H1 (cell line): Measurements from ENCODE around the gene TUBGCP6. TPM values are rescaled to one million over a fixed set of nuclear protein-coding genes. Genes with fewer than 3 reads are reported as not detected.

Source experiments
- CTCF ChIA-PET: fragments of 300-600 bp; sonication (Branson Sonifier 250); formaldehyde crosslinking; loops from one replicate; lab custom pipeline; 2021; ENCODE audit not compliant: partially characterized antibody; lab: Charles Lee
- POLR2A ChIA-PET: fragments of 300-600 bp; sonication (Branson Sonifier 250); formaldehyde crosslinking; loops from one replicate; lab custom pipeline; 2021; ENCODE audit warnings: inconsistent platforms; ENCODE audit not compliant: partially characterized antibody; lab: Charles Lee
- DNase-seq, 2 experiments: peaks; one replicate each; pipeline versions ENCODE4 v3.0.0 to v3.0.0-alpha.2; 2010 to 2022; ENCODE audit warnings: low spot score in 2 of 2, low read depth in 1 of 2, mixed read lengths in 1 of 2
- FAIRE-seq: peaks from 2 replicates; lab custom pipeline; 2011; peaks lifted over from hg19 to GRCh38; lab: Jason Lieb, UNC
- H2AFZ ChIP-seq: 2 replicates; pipeline ENCODE4 v1.8.1; 2012; ENCODE audit warnings: low read length, inconsistent platforms
- H2AK5ac ChIP-seq: 2 replicates; pipeline ENCODE4 v1.6.1; 2013; ENCODE audit warnings: low read depth, low read length
- H2BK120ac ChIP-seq: replicated peaks from 2 replicates; pipeline ENCODE3; 2013; ENCODE audit warnings: low read depth, low read length, inconsistent platforms
- H2BK12ac ChIP-seq: 2 replicates; pipeline ENCODE4 v1.6.1; 2013; ENCODE audit warnings: low read depth, low read length
- H2BK15ac ChIP-seq: 2 replicates; pipeline ENCODE4 v1.6.1; 2013; ENCODE audit warnings: low read length
- H2BK20ac ChIP-seq: 2 replicates; pipeline ENCODE4 v1.6.1; 2013; ENCODE audit warnings: low read length
- H2BK5ac ChIP-seq: 2 replicates; pipeline ENCODE4 v1.6.1; 2013; ENCODE audit warnings: low read depth, low read length
- H3K14ac ChIP-seq: 2 replicates; pipeline ENCODE4 v1.6.1; 2013; ENCODE audit warnings: inconsistent platforms; ENCODE audit not compliant: insufficient read length
- H3K18ac ChIP-seq: 2 replicates; pipeline ENCODE4 v1.6.1; 2013; ENCODE audit warnings: low read length; ENCODE audit errors: extremely low read depth
- H3K23ac ChIP-seq: 2 replicates; pipeline ENCODE4 v1.6.1; 2013; ENCODE audit warnings: inconsistent platforms; ENCODE audit not compliant: insufficient read length
- H3K23me2 ChIP-seq: 2 replicates; pipeline ENCODE4 v1.6.1; 2013; ENCODE audit warnings: low read depth, low read length
- H3K27ac ChIP-seq: 2 replicates; pipeline ENCODE4 v1.6.1; 2011; ENCODE audit warnings: low read depth, low read length, inconsistent platforms
- H3K27me3 ChIP-seq, 4 experiments: replicated peaks in 1 of 4; 1 replicate in 1 of 4; 2 replicates in 3 of 4; pipeline versions ENCODE4 v1.6.1 to v1.8.1; 2011 to 2013; ENCODE audit warnings: low read length in 3 of 4, mild to moderate bottlenecking in 3 of 4, inconsistent platforms in 2 of 4, mixed read lengths in 2 of 4, moderate library complexity in 1 of 4; ENCODE audit not compliant: control insufficient read depth in 3 of 4, insufficient read depth in 3 of 4; ENCODE audit errors: extremely low read depth in 1 of 4
- H3K36me3 ChIP-seq, 4 experiments: 2 replicates each; pipeline versions ENCODE4 v1.6.1 to v1.8.1; 2011 to 2013; ENCODE audit warnings: mild to moderate bottlenecking in 4 of 4, low read length in 3 of 4, moderate library complexity in 2 of 4, control low read depth in 1 of 4, inconsistent platforms in 1 of 4; ENCODE audit not compliant: insufficient read depth in 4 of 4, control insufficient read depth in 2 of 4
- H3K4ac ChIP-seq: replicated peaks from 2 replicates; pipeline ENCODE3; 2013; ENCODE audit warnings: low read length, low read depth, mixed read lengths, inconsistent platforms; ENCODE audit not compliant: insufficient read length
- H3K4me1 ChIP-seq, 4 experiments: replicated peaks in 1 of 4; 1 replicate in 1 of 4; 2 replicates in 3 of 4; pipeline versions ENCODE4 v1.6.1 to v1.8.1; 2011 to 2013; ENCODE audit warnings: low read length in 3 of 4, inconsistent platforms in 2 of 4, mixed read lengths in 1 of 4; ENCODE audit not compliant: insufficient read depth in 4 of 4, control insufficient read depth in 3 of 4
- H3K4me2 ChIP-seq, 2 experiments: 2 replicates each; pipeline versions ENCODE4 v1.6.1 to v1.8.1; 2011 to 2013; ENCODE audit warnings: low read depth in 2 of 2, low read length in 2 of 2, control low read depth in 1 of 2, inconsistent platforms in 1 of 2, mild to moderate bottlenecking in 1 of 2; ENCODE audit not compliant: insufficient read depth in 1 of 2
- H3K4me3 ChIP-seq, 4 experiments: fragments of 200-600, 300-600 bp in 1 of 4; sonication (generic), shearing (Covaris generic), sonication (Bioruptor Twin) in 1 of 4; 2 replicates each; pipeline versions ENCODE4 v1.5.1 to v1.8.1; 2011 to 2016; ENCODE audit warnings: low read length in 4 of 4, low read depth in 3 of 4, control low read depth in 2 of 4, inconsistent platforms in 2 of 4, mild to moderate bottlenecking in 2 of 4, mixed read lengths in 1 of 4, moderate library complexity in 1 of 4; ENCODE audit not compliant: insufficient read depth in 2 of 4; ENCODE audit errors: extremely low read depth in 1 of 4
- H3K56ac ChIP-seq: replicated peaks from 2 replicates; pipeline ENCODE3; 2013; ENCODE audit warnings: low read depth, mild to moderate bottlenecking, mixed read lengths, low read length, inconsistent platforms; ENCODE audit not compliant: insufficient read length
- H3K79me1 ChIP-seq: 2 replicates; pipeline ENCODE4 v1.6.1; 2013; ENCODE audit warnings: low read depth, low read length, control low read depth
- H3K79me2 ChIP-seq, 2 experiments: 2 replicates each; pipeline versions ENCODE4 v1.6.1 to v1.8.1; 2012 to 2013; ENCODE audit warnings: low read length in 2 of 2, mild to moderate bottlenecking in 2 of 2, inconsistent platforms in 1 of 2; ENCODE audit not compliant: insufficient read depth in 2 of 2, control insufficient read depth in 1 of 2
- H3K9ac ChIP-seq, 4 experiments: replicated peaks in 1 of 4; 1 replicate in 1 of 4; 2 replicates in 3 of 4; pipeline versions ENCODE4 v1.6.1 to v1.8.1; 2011 to 2013; ENCODE audit warnings: low read depth in 3 of 4, low read length in 3 of 4, control low read depth in 2 of 4, mild to moderate bottlenecking in 2 of 4, moderate library complexity in 2 of 4, inconsistent platforms in 1 of 4; ENCODE audit errors: extremely low read depth in 1 of 4
- H3K9me3 ChIP-seq, 2 experiments: 2 replicates each; pipeline versions ENCODE4 v1.6.1 to v1.8.1; 2012 to 2013; ENCODE audit warnings: mild to moderate bottlenecking in 2 of 2, moderate library complexity in 2 of 2, control low read depth in 1 of 2, inconsistent platforms in 1 of 2, low read depth in 1 of 2, low read length in 1 of 2, mixed read lengths in 1 of 2; ENCODE audit not compliant: insufficient read depth in 2 of 2
- H4K20me1 ChIP-seq, 2 experiments: replicated peaks in 1 of 2; 2 replicates each; pipeline versions ENCODE3 to v1.8.1; 2011 to 2013; ENCODE audit warnings: inconsistent platforms in 2 of 2, low read length in 2 of 2, mild to moderate bottlenecking in 1 of 2; ENCODE audit not compliant: insufficient read depth in 2 of 2, control insufficient read depth in 1 of 2
- H4K5ac ChIP-seq: 2 replicates; pipeline ENCODE4 v1.6.1; 2013; ENCODE audit warnings: low read length, low read depth, mixed read lengths, inconsistent platforms; ENCODE audit not compliant: insufficient read length
- H4K8ac ChIP-seq: 2 replicates; pipeline ENCODE4 v1.8.0; 2013; ENCODE audit warnings: mild to moderate bottlenecking, moderate library complexity, low read length, inconsistent platforms; ENCODE audit not compliant: insufficient read depth; ENCODE audit errors: extremely low read depth
- H4K91ac ChIP-seq: replicated peaks from 2 replicates; pipeline ENCODE3; 2013; ENCODE audit warnings: low read length, mixed read lengths, inconsistent platforms; ENCODE audit not compliant: insufficient read length
- POLR2A ChIP-seq, 2 experiments: IDR thresholded peaks; 1 replicate in 1 of 2; 2 replicates in 1 of 2; pipeline ENCODE4 v1.6.1; 2011; ENCODE audit warnings: low read depth in 2 of 2, low read length in 2 of 2, mild to moderate bottlenecking in 2 of 2; ENCODE audit errors: control extremely low read depth in 1 of 2
- WGBS, 2 experiments: shearing (Covaris generic) in 1 of 2; methylation state at CpG; one replicate each; pipeline versions ENCODE4 v1.1.6 to v1.1.7; 2013 to 2015; ENCODE audit warnings: low lambda C conversion rate in 2 of 2, mixed read lengths in 2 of 2, inconsistent platforms in 1 of 2, low coverage in 1 of 2, missing lambda C conversion rate in 1 of 2; ENCODE audit not compliant: insufficient replicate concordance in 2 of 2, insufficient coverage in 1 of 2, insufficient read length in 1 of 2; ENCODE audit errors: extremely low coverage in 1 of 2, missing lambda C conversion rate in 1 of 2; 5-methylcytosine and 5-hydroxymethylcytosine counted together
- polyA plus RNA-seq, 7 experiments: library from polyadenylated mRNA; depleted of rRNA in 3 of 7; stranded (reverse) in 5 of 7; unstranded in 2 of 7; fragments of >200 nt in 5 of 7; fragments of 200-250 nt in 2 of 7; gene quantifications; 1 replicate in 5 of 7; 2 replicates in 1 of 7; 4 replicates in 1 of 7; pipeline versions ENCODE4 v1.2.1 to v1.2.3, GENCODE V29; 2011 to 2013; ENCODE audit warnings: missing spikeins in 2 of 7, mixed read lengths in 2 of 7
- total RNA-seq: library from RNA; stranded (reverse); fragmentation: NEBNext Ultra II Directional; extraction: Animal tissue kit (Norgen Biotek cat#: 25700); gene quantifications from 2 replicates; pipeline ENCODE4 v1.2.1, GENCODE V29; 2021

TUBGCP6 gene
- total and polyA plus RNA-seq, 2 of the 8 experiments (the other 6 are each of a cell fraction or from before 2014, with no cell fraction given): 24.2 to 24.7 TPM

DNA sequence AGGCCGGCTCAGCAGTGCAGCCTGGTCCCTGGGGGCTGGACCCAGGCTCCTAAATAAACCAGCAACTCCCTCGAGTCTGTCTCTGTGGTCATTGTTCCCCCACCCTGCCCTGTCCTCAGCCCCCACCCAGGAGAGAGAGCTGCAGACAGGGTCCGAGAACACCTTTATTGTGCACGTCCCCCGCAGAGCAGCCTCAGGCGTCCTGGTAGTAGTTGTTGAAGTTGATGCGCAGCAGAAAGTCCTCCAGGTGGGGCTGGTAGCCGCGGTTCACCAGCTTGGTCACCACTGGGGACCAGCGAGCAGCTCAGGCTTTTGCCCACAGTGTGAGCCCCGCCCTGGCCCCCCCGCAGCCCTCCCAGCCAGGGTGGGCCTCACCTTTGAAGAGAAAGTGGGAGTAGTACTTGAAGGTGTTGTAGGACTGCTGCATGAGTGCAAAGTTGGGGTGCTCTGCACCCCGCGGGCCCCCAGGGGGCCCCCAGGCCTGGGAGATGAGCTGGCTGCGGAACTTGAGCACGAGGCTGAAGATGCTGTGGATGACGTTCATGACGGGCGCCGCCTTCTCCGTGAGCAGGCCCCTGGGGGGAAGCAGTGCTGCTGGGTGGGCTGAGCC, 27.2 kb downstream of the TUBGCP6 start:
- no peak overlapping the region for H3K14ac ChIP-seq
- no peak overlapping the region for H3K23ac ChIP-seq
- H3K56ac ChIP-seq: no peak overlapping the region
- FAIRE-seq (no peak), DNase-seq (peak in 1 of 2 experiments; percentile 43)
- no peak overlapping the region for H2BK120ac ChIP-seq
- no peak overlapping the region for H2BK5ac ChIP-seq
- H4K20me1 ChIP-seq: peaks cover 8 to 30% of the 10 kb centered on the region in 2 experiments
- no peak overlapping the region for H3K4me2 ChIP-seq
- no peaks in the 10 kb centered on the region for H3K23me2 ChIP-seq
- peak overlapping the region; percentile 46 for H4K8ac ChIP-seq
- H3K27ac ChIP-seq: no peak overlapping the region
- no peak overlapping the region for H2AK5ac ChIP-seq
- H2BK12ac ChIP-seq: no peak overlapping the region
- peaks cover 0 to 11% (median 2%) of the 10 kb centered on the region in 4 experiments; a peak in 3 of 7 replicates for H3K4me1 ChIP-seq
- H3K18ac ChIP-seq: no peak overlapping the region
- no peak overlapping the region for H2AFZ ChIP-seq
- H3K9ac ChIP-seq: no peak overlapping the region
- no peaks in the 10 kb centered on the region; the same call in 1 of the 2 replicates for H3K79me1 ChIP-seq
- peaks cover 5 to 46% (median 30%) of the 10 kb centered on the region in 4 experiments for H3K36me3 ChIP-seq
- no peaks in the 10 kb centered on the region; a peak in 1 of 4 replicates for H3K9me3 ChIP-seq
- H4K5ac ChIP-seq: no peak overlapping the region
- no peak overlapping the region for H2BK15ac ChIP-seq
- TF ChIP-seq POLR2A (IDR thresholded peaks at IDR 0.05; ENCODE audit: control extremely low read depth in 1 of 2, low read depth in 2 of 2, low read length in 2 of 2): no peak
- no peak overlapping the region for H2BK20ac ChIP-seq
- ChIA-PET POLR2A (interaction anchor here (0.6 to 2.9 kb wide), 2 partner anchors 12 to 53 kb away, joined by 3 to 9 read pairs; no protein-coding TSS in a partner anchor), CTCF (interaction anchor here (1.1 to 2.4 kb wide), 5 partner anchors 11 to 345 kb away, joined by 3 to 6 read pairs (median 4); partner anchors contain the start of gene SYCE3)
- peaks cover 0 to 2% of the 10 kb centered on the region in 2 experiments; a peak in 1 of 4 replicates for H3K79me2 ChIP-seq
- WGBS, 2 experiments: 92% methylated on average over 14 of the region's 21 CpGs; no CpG with 5 or more reads in 1 of the 2 experiments
- no peak overlapping the region for H3K4me3 ChIP-seq
- H4K91ac ChIP-seq: no peak overlapping the region
- no peak overlapping the region for H3K4ac ChIP-seq
- H3K27me3 ChIP-seq: no peaks in the 10 kb centered on the region
